Tibial artery (tissue), 4 donors: Measurements from ENCODE around the gene APBA2.

Source experiments
- DNase-seq, 2 donors: peaks; one replicate each; pipeline ENCODE4 v3.0.0-alpha.2; 2019
- H3K27ac ChIP-seq, 2 donors: fragments of 200-600 bp; sonication (generic) in 1 of 2; 1 replicate in 1 of 2; 2 replicates in 1 of 2; pipeline ENCODE4 v1.5.1; 2018 to 2019; ENCODE audit warnings: mild to moderate bottlenecking in 1 of 2
- H3K27me3 ChIP-seq, 2 donors: fragments of 200-600 bp; sonication (generic) in 1 of 2; one replicate each; pipeline versions ENCODE4 v1.5.1 to v1.6.0; 2016 to 2019
- H3K36me3 ChIP-seq, 3 donors: fragments of 200-600 bp; sonication (generic) in 2 of 3; one replicate each; pipeline ENCODE4 v1.5.1; 2016 to 2019; ENCODE audit warnings: mild to moderate bottlenecking in 2 of 3
- H3K4me1 ChIP-seq, 4 donors: fragments of 200-600 bp; sonication (generic) in 2 of 4; 1 replicate in 3 of 4; 2 replicates in 1 of 4; pipeline ENCODE4 v1.5.1; 2016 to 2019
- H3K4me3 ChIP-seq, 2 donors: fragments of 200-600 bp; sonication (generic) in 1 of 2; 1 replicate in 1 of 2; 2 replicates in 1 of 2; pipeline ENCODE4 v1.5.1; 2018 to 2019; ENCODE audit warnings: mild to moderate bottlenecking in 2 of 2
- H3K9me3 ChIP-seq, 3 donors: fragments of 200-600 bp; sonication (generic) in 1 of 3; one replicate each; pipeline ENCODE4 v1.5.1; 2016 to 2019
- intact Hi-C: fragments of 100-400 bp; cut with DNase I; formaldehyde crosslinking; loops from one replicate; pipeline ENCODE4 v1.15.0; 2023; ENCODE audit warnings: low total_unique reads
- TF ChIP-seq, protein P1 (sequence below), 2 experiments: fragments of 200-600 bp in 1 of 2; fragments of 450-650 bp in 1 of 2; IDR thresholded peaks; one replicate each; pipeline ENCODE4 v1.5.1; 2017 to 2019; ENCODE audit warnings: antibody characterized with exemption in 2 of 2, mild to moderate bottlenecking in 1 of 2, moderate library complexity in 1 of 2

APBA2 gene

GRCh38 chr15:29087521-29088285 lies 201.9 kb downstream of the APBA2 start:
- no peak overlapping the region for H3K27ac ChIP-seq
- no peaks in the 10 kb centered on the region for H3K9me3 ChIP-seq
- H3K4me1 ChIP-seq, result no peaks in the 10 kb centered on the region
- H3K36me3 ChIP-seq, result no peaks in the 10 kb centered on the region
- peaks cover 0 to 14% of the 10 kb centered on the region in 2 donors for H3K27me3 ChIP-seq
- no peak for DNase-seq
- TF ChIP-seq, protein P1, sequence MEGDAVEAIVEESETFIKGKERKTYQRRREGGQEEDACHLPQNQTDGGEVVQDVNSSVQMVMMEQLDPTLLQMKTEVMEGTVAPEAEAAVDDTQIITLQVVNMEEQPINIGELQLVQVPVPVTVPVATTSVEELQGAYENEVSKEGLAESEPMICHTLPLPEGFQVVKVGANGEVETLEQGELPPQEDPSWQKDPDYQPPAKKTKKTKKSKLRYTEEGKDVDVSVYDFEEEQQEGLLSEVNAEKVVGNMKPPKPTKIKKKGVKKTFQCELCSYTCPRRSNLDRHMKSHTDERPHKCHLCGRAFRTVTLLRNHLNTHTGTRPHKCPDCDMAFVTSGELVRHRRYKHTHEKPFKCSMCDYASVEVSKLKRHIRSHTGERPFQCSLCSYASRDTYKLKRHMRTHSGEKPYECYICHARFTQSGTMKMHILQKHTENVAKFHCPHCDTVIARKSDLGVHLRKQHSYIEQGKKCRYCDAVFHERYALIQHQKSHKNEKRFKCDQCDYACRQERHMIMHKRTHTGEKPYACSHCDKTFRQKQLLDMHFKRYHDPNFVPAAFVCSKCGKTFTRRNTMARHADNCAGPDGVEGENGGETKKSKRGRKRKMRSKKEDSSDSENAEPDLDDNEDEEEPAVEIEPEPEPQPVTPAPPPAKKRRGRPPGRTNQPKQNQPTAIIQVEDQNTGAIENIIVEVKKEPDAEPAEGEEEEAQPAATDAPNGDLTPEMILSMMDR (IDR thresholded peaks at IDR 0.05), result no peak
- intact Hi-C loops, result loop anchor here (10.0 kb wide), 1 partner anchor 1023 kb away; no protein-coding TSS in a partner anchor
- no peak overlapping the region for H3K4me3 ChIP-seq

DNA sequence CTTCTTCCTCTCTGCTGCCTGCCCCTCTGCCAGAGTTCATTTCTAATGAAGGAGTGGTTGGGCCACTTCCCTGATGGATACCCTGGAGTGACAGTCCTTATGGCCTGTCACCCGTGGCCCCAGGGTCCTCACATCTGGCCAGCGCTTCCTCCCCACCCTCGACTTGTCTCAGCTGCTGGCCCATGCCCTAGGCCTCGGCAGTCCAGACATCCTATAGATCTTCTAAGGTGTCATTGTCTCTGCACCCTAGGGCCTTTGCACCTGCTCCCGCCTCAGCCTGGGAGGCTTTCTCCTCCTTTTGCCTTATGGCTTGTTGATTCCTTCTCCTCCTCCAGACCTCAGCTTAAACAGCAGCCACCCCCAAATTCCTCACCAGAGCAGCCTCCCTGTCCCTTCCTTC lies 202.9 kb downstream of the APBA2 start:
- H3K27ac ChIP-seq, result no peak overlapping the region
- H3K27me3 ChIP-seq, result peaks cover 0 to 14% of the 10 kb centered on the region in 2 donors
- H3K4me3 ChIP-seq, result no peak overlapping the region
- no peaks in the 10 kb centered on the region for H3K36me3 ChIP-seq
- intact Hi-C loops, result loop anchor here (10.0 kb wide), 1 partner anchor 1024 kb away; no protein-coding TSS in a partner anchor
- TF ChIP-seq, protein P1 (IDR thresholded peaks at IDR 0.05), result no peak
- DNase-seq, result peak in 1 of 2 donors; percentile 0
- no peaks in the 10 kb centered on the region for H3K9me3 ChIP-seq
- no peaks in the 10 kb centered on the region for H3K4me1 ChIP-seq

- Histone ChIP-seq H3K27me3 (peaks cover 0 to 14% of the 10 kb centered on the region in 2 donors), H3K27ac (no peak overlapping the region), H3K4me3 (no peak overlapping the region), H3K36me3 (no peaks in the 10 kb centered on the region), H3K9me3 (no peaks in the 10 kb centered on the region), H3K4me1 (no peaks in the 10 kb centered on the region)
- DNase-seq, result peak in 1 of 2 donors; percentile 16
- TF ChIP-seq, protein P1 (IDR thresholded peaks at IDR 0.05), result no peak
- intact Hi-C loops, result loop anchor here (10.0 kb wide), 1 partner anchor 1025 kb away; no protein-coding TSS in a partner anchor
Measured at GRCh38 chr15:29089731-29090616, 204.2 kb downstream of the APBA2 start.

DNA sequence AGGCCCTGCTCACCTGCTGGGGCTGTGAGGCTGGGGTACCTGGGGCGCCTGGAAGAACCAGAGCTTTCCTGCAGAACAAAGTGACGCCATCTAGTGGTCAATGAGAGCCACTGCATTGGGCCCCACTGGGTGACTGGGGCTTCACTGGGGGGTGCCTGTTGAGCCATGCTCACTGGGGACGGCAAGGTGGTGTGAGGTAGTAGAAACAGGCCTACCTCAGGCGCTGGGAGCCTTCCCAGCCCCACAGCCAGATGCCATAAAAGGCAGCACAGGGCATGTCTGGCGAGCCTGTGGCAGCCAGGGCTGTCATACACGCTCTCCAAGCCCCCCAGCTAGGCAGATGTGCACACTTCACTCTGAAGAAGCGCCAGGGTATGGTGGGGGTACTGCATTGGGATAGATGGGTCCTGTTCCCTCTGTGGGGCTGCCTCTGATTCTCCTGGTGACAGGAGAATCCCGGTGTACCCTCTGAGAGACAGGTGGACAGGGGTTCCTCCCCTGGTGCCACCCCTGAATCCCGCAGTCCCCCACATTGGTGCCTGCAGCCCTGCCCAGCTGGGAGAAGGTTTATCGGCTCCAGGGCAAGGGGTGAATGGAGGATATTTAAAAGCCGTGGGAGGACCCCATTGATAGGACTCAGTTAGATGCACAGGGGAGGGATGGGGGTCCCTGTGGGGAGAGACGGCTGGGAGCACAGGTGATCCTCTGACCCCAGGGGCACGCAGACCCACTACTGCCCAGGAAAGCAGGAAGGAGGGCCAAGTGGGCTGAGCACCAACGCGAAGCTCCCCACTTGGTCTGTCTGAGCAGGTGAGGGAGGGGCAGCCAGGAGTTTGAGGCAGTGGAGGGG lies 205.1 kb downstream of the APBA2 start:
- Histone ChIP-seq H3K27ac (no peak overlapping the region), H3K36me3 (no peaks in the 10 kb centered on the region), H3K4me1 (no peaks in the 10 kb centered on the region), H3K27me3 (peaks cover 0 to 14% of the 10 kb centered on the region in 2 donors), H3K9me3 (no peaks in the 10 kb centered on the region), H3K4me3 (no peak overlapping the region)
- intact Hi-C loops, result no loop called here
- TF ChIP-seq, protein P1 (IDR thresholded peaks at IDR 0.05), result peak in 1 of 2 experiments; percentile 16
- peak in 1 of 2 donors; percentile 15 for DNase-seq

GRCh38 chr15:29091666-29092065 lies 205.9 kb downstream of the APBA2 start:
- Histone ChIP-seq H3K36me3 (no peaks in the 10 kb centered on the region), H3K27ac (no peak overlapping the region), H3K9me3 (no peaks in the 10 kb centered on the region), H3K4me1 (no peaks in the 10 kb centered on the region), H3K27me3 (peaks cover 0 to 14% of the 10 kb centered on the region in 2 donors), H3K4me3 (no peak overlapping the region)
- intact Hi-C loops, result no loop called here
- DNase-seq, result peak in 1 of 2 donors; percentile 11
- TF ChIP-seq, protein P1 (IDR thresholded peaks at IDR 0.05), result no peak
